ENCODE results near the gene FGF22.
"Not testable (repeated sequence)": the region's sequence is repeated elsewhere in the genome, so short reads cannot be mapped to it uniquely, and the experiment has no call there.

Gene FGF22

DNA sequence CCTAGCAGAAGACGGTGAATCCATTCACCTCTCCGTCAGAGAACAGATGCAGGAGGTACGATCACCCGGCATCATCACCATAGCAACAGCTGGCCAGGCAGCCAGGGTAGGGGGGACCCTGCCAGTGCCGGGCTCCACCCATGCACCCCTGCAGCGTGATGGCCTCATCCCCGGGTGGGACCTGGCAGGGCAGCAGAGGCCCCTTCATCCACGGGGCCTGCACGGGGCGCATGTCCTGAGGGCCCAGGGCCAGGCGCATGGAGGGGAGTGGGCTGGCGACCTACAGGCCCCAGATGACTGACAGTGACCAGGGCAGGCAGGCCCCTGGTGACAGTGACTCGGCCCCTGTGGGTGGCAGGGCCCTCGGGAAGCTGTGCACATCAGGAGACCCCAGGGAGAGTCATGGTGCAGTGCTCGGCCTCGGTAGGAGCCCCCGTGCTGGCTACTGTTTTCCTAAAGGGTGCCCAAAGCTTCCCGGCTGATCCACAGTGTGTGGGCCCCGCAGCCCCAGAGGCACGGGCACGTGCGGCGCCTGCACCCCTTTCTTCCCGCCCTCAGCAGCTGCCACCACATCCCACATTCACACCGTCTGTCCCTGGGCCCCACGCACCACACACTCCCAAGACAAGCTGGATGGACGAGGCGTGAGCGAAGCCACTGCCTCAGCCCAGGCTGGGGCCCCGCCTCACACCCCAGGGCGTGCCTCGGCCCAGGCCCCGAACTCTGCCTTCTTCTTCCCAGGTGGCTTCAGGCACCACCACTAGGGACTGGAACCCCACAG lies 18.6 kb downstream of the FGF22 start:
- DNase-seq (ENCODE audit: low read depth in 2 of 3, low spot score in 1 of 3), result no peak

DNA sequence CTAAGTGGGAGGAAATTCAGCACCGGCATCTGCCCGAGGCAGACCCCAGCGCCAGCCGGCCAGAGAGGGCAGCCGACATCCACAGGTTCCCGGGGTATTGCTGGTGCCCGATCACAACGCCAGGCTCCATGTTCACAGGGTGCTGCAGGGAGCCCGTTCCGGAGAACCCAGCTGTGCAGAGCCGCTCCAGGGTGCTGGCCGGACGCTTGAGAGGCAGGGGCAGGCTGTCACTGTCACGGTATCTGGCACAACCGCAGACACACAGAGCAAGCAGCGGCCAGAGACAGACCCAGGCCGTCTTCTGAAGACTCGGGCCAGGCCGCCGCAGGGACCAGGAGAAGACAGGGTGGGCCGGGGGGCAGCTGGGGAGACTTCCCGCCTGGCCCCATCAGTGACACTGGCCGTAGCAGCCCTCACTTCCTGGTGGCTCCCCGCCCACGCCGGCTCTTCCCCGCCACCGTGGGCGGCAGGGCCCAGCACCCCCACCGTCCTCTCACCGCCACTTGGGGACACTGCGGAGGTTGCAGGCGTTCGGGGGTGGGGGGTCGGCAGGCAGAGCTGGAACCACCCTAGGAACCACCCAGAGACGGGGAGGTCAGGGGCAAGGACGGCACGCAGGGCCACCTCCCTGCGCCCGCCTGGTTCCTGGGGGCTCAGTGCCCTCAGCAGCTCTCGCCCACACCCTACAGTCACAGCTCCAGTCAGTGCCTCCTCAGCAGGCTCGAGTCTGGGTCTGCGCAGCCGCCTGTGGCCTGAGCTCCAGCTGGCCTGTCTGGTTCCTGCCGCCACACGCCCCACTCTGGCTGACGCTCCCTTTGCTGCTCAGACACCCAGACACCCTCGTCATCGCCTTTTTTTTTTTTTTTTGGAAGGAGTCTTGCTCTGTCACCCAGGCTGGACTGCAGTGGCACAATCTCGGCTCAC lies 19.5 kb downstream of the FGF22 start:
- DNase-seq (ENCODE audit: low read depth in 2 of 3, low spot score in 1 of 3), result no peak

DNA sequence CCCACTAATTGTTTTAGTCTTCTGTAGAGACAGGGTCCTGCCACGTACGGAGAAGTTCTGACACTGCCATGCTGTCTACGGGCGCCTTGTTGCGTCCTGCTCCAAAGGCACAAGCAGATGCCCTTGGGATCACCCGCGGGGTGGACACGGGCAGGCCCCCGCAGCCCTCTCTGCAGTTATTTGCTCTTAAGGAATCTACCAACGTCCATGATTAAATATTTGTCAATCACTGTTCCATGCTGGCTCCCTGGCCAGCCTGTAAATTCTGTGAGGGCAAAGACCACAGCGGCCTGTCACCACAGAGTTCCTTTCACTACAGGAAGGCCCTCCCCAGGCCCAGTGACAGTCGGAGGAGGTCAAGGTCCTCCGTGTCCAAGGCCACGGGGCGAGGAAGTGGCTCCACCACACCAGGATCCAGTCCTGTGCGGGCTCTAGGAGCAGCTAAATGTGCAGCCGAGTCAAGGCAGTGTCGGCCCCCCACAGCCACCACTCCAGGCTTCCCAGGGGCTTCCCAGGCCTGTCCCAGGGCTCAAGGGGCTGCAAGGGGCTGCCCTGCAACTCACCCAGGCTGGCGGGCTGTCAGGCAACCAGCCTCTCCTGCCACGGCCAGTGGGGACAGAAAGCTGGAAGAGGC lies 21.2 kb downstream of the FGF22 start:
- no peak for DNase-seq (ENCODE audit: low read depth in 2 of 3, low spot score in 1 of 3)

DNA sequence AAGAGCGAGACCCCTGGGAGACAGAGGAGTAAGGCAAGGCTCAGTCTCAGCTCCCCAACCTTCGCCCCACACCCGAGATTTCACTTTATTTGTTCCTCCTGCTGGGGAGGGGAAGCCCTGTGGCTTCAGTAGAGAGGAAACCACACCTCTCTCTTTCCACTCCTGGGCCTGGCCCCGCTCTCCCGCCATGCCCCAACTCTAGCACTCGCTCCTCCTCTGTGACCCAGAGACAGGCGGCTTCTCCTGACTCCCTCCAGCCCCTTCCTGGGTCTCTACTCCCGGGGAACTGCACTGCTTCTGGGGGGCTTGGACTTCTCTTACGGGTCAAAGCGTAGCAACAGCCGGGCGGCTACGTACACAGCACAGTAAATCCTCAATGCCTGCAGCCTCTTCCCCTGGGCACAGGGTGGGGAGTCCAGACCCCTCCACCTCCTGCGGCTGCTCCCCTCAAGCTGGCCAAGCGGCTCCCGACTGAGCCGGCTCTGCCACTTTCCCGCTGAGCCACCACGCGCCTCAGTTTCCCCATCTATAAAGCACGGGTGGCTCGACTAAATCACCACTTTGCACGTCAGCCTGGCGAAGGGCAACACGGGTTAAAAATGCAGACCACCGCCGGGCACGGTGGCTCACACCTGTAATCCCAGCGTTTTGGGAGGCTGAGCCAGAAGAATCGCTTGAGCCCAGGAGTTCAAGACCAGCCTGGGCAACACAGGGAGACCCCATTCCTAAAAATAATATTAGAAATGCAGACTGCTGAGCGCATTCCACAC lies 21.9 kb downstream of the FGF22 start:
- DNase-seq (ENCODE audit: low read depth in 2 of 3, low spot score in 1 of 3), result peak in 2 of 3 donors; percentile 47 to 58

DNA sequence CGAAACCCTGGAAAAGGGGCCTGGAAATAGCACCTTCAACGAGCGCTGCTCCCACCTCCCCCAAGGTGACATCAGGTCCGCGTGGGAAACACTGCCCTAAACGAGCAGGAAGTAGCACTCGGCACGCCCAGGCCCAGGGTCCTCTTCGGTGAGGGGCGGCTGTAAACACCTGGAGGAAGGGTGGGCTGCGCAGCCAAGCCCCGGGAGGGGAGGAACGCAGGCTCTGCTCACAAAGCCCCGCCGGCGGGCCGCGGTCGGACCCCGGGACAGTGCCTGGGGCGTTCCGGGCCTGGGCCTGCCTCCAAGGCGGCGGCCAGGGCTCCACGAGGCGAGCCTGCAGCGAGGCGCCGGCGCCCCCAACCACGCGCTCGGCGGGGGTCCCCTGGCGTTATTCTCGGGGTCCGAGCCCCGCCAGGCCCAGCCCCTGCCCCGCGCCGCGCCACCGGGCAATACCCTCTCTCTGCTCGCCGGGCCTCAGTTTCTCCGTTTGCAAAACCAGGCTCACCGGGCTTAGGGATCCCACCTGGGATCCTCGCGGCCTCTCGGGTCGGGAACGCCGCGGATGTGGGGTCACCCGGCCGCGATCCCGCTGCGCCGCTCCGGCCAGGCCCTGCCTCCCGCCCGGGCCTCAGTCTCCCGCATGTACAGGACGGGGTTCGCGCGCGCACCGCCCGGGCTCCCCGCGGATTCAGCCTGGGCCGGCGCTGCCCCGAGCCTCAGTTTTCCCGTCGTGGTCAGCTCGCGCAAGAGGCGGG lies 22.7 kb downstream of the FGF22 start:
- DNase-seq (ENCODE audit: low read depth in 2 of 3, low spot score in 1 of 3), result peak; percentile 50 to 60 (median 52)

DNA sequence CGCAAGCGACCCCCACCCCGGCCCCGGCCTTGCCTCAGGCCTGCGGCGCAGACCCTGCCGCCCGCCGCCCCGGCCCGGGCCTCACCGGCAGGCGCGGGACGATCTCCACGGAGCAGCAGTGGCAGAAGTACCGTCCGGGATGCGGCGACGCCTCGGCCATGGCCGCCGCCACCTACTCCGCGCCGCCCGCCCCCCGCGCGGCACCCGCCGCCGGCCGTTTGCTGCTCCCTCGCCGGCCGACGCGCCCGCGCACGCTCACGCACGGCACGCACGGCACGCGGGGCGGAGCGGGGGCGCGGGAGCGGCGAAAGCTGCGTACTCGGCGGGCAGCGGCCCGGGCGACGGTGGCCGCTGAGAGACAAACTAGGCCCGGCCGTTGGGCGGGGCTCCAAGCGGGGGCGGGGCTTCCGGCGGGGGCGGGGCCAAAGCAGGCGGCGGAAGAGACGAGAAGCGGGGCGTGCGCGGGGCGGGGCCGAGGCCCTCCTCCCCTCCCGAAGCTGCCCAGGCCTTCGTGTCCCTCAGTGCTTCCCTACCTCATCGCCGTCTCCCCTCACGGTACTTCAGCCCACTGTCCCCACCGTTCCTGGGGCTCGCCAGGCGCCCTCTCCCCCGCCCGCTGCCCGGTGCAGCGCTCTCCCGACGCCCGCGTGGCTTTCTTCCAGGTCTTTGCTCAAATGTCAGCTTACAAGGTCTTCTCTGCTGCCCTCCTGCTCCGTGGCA lies 23.4 kb downstream of the FGF22 start, which contains the start of gene RNF126:
Gene RNF126 (minus strand): TSS at position 253 of the 720 bp plus-strand sequence. CDS start 93 bp downstream, at position 160.
- peak; percentile 91 to 95 (median 94) for DNase-seq (ENCODE audit: low read depth in 2 of 3, low spot score in 1 of 3)

DNA sequence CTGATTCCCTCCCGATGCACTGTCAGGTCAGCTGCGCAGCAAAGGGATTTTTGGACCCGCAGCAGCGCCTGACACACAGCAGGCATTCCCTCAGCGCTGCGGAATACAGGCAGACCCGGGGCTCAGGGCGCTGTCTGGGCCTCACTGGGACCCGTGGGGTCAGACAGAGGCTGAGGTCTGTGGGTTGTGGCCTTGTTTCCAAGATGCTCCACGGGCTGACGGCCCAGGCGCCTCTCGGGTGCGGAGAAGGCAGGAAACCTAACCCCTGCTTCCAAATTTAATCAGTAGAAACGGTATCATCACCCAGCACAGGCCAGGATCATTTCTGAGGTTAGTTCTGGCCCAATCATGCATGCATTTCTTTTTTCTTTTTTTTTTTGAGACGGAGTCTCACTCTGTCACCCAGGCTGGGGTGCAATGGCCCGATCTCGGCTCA lies 24.0 kb downstream of the FGF22 start:
- no peak for DNase-seq (ENCODE audit: low read depth in 2 of 3, low spot score in 1 of 3)

DNA sequence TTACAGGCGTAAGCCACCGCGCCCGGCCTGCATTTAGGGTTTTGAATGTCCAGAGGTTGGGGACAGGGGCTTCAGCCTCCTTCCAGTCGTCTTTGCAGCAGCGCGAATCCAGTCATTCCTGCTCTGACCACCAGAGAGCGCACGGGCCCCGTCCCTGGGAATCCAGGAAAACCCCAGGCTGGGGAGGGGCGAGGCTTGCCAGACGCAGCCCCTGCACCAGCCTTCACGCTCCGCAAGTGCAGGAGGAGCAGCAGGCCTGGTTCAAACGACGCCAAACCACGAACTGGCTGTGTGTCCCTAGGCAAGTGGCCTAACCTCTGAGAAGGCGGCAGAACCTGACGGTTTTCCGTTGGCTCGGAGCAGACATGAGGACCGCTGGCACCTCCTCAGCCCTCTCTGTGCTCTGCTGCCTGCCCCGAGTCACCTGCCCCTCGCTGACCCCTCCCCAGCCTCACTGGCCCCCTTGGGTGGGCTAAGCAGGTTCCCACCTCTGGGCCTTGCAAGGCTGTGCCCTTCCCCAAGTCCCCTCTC lies 25.3 kb downstream of the FGF22 start:
- peak; percentile 68 to 84 (median 78) for DNase-seq (ENCODE audit: low read depth in 2 of 3, low spot score in 1 of 3)

DNA sequence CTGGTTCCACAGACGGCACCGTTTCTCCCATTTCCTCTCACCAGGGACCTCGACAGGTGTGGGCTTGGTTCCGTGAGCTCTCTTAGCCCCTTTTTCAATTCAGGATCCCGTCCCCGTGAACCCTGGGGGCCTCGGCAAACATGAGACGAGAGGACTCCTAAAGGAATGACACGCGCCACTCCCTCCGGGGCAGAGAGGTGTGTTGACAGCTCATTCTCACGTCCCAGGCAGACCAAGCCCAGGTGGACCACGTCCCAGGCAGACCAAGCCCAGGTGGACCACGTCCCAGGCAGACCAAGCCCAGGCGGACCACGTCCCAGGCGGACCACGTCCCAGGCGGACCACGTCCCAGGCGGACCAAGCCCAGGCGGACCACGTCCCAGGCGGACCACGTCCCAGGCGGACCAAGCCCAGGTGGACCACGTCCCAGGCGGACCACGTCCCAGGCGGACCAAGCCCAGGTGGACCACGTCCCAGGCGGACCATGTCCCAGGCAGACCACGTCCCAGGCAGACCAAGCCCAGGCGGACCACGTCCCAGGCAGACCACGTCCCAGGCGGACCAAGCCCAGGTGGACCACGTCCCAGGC lies 27.4 kb downstream of the FGF22 start:
- DNase-seq (ENCODE audit: low read depth in 2 of 3, low spot score in 1 of 3), result not testable (repeated sequence)

DNA sequence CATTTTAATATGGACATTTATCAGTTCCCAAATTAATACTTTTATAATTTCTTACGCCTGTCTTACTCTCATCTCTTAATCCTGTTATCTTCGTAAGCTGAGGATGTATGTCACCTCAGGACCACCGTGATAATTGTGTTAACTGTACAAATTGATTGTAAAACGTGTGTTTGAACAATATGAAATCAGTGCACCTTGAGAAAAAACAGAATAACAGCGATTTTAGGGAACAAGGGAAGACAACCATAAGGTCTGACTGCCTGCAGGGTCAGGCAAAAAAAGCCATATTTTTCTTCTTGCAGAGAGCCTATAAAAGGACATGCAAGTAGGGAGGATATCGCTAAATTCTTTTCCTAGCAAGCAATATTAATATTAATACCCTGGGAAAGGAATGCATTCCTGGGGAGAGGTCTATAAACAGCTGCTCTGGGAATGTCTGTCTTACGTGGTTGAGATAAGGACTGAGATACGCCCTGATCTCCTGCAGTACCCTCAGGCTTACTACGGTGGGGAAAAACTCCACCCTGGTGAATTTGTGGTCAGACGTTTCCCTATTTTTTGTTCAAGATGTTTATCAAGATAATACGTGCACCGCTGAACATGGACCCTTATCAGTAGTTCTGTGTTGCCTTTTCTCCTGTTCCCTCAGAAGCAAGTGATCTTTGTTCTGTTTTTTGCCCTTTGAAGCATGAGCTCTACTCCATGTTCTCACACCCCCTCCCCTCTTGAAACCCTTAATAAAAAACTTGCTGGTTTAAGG lies 29.2 kb downstream of the FGF22 start:
- DNase-seq (ENCODE audit: low read depth in 2 of 3, low spot score in 1 of 3), result not testable (repeated sequence)

DNA sequence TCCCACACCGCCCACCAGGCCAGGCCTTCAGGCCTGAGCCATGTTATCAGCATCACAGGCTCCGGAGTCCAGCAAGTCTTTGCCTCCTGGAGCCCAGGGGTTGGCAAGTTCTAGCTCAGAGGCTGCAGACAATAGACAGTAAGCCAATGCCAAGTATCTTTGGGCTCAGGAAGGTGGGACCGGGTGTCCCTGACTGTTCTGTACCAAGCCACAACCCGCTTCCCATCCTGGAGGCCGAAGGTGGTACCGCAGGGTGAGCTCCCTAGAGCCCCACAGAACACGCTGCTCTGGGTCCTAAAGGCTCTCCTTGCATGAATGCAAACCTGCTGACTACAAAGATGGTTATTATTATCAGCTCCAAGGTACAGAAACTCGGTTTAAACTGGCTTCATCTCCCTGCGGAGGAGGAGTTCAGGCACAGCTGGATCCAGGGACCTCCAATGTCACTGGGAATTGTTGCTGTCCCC lies 31.0 kb downstream of the FGF22 start:
- no peak for DNase-seq (ENCODE audit: low read depth in 2 of 3, low spot score in 1 of 3)

DNA sequence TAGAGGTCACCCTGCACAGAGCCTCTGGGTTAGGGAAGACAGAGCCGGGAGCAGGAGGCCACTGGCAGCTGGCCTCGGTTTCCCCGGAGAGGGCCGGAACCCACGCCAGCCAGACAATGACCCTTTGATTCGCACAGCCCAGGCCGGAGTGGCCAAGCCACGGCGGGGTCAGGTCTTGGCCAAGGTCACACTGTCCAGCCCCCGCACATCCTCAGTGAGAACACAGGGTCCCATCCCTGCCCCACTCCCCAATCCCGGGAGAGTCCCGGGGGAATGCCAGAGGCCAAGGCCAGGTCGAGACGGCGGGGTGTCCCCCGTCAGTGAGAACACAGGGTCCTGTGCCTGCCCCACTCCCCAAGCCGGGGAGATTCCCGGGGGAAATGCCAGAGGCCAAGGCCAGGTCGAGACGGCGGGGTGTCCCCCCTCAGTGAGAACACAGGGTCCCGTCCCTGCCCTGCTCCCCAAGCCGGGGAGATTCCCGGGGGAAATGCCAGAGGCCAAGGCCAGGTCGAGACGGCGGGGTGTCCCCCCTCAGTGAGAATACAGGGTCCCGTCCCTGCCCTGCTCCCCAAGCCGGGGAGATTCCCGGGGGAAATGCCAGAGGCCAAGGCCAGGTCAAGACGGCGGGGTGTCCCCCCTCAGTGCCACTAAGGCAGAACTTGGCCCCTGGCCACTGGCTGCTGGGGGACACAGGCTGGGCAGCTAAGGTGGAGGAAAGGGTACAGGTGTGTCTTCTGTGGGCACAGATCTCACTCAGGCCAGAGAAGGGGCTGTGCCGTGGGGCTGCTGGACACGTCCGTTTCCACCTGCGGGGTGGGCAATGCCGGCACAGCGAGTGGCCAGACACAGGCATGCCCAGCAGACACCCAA lies 34.8 kb downstream of the FGF22 start:
- DNase-seq (ENCODE audit: low read depth in 2 of 3, low spot score in 1 of 3), result no peak

DNA sequence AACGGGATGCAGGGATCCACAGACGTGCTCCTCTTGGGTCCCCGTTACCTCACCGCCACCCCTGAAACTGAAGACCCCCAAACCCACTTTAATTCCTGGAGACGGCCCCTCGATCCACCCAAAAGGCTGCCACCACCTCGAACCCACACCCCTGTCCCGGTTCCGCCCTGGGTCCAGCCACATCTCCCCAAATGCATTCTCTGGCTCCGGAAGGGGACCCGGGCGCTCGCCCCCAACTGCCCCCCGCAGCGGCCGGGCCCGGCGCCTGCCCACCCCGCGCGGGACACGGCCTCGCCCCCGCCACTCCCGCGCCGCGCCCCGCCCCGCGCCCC lies 36.3 kb downstream of the FGF22 start:
- DNase-seq (ENCODE audit: low read depth in 2 of 3, low spot score in 1 of 3), result no peak

DNA sequence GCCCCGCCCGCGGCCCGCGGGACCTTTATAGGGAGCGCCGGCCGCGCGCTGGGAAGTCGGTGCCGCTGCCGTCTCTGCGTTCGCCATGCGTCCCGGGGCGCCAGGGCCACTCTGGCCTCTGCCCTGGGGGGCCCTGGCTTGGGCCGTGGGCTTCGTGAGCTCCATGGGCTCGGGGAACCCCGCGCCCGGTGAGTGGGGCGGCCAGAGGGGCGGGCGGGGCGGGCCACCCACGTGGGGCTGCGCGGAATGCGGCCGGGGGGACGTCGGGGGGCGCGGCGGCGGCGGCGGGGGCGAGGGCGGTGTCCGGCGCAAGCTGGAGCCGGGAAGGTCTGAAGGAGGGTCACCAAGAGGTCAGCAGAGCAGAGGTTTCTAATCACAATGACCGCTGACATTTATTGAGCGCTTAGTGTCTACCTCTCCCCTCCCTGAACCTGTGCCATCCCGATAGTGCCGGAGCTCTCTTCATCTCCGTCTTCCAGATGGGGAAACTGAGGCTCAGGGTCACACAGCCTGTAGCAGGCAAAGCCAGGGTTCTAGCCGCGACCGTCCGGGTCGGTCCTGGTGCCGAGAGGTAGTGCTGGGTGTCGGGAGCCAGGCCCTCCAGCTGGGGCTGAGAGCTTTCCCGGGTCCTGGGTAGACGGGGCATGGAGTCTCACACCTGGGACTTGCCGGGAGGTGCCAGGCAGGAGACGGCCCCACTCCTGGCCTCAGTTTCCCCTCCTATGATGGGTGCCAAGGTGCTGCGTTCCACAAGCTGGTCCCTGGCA lies 36.8 kb downstream of the FGF22 start, which contains the start of gene FSTL3:
Gene FSTL3 (plus strand): TSS at position 54 of the 767 bp plus-strand sequence. CDS start 32 bp downstream, at position 86.
- DNase-seq (ENCODE audit: low read depth in 2 of 3, low spot score in 1 of 3), result no peak

DNA sequence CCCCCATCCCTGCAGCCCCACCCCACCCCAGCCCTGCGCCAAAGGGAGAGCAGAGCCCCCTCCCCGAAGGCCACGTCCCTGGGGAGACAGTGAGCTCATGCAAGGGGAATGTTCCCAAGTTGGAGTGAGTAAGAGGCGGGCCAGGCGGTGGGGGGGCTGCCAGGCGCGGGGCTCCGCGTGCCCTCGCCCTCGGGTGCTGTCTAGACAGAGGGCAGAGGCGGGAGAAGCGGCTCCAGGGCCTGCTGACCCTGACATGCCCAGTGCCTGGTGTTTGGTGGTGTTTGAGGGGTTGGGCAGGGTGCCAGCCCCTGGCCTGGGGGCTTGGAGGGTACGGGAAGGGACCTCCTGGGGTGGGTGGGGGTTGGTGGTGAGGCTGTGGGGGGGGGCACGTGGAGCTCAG lies 37.5 kb downstream of the FGF22 start:
- no peak for DNase-seq (ENCODE audit: low read depth in 2 of 3, low spot score in 1 of 3)

Measured in stimulated activated CD4-positive, alpha-beta T cell treated with anti-CD3 and anti-CD28 coated beads, Interleukin-12 subunit alpha, Interleukin-12 subunit beta, amount 100 ng/mL, for 48 hours (primary cell).